ENCODE measurements around the gene HOXC5.

HOXC5 gene

DNA sequence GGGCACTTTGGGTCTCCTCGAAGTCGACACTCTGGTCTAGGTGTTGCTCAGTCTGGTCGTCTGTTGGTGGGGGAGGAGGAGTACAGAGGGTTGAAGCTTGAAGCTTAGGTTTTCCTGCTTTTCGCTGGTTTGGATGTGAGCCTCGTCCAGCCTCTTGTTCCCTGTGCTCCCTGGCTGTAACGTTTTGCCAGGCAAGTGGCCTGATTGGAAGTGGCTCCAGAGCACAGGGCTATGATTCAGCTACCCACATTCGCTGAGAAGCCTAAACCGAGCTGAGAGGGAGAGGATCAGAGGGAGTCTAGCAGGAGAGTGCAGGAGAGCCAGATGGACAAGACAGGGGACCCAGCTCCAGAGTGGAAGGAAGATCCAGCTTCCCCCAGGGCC lies 41.8 kb upstream of the HOXC5 start:
- H3K4me3 ChIP-seq (ENCODE audit: low read depth, low read length) = no peak overlapping the region
- TF ChIP-seq, protein P1, sequence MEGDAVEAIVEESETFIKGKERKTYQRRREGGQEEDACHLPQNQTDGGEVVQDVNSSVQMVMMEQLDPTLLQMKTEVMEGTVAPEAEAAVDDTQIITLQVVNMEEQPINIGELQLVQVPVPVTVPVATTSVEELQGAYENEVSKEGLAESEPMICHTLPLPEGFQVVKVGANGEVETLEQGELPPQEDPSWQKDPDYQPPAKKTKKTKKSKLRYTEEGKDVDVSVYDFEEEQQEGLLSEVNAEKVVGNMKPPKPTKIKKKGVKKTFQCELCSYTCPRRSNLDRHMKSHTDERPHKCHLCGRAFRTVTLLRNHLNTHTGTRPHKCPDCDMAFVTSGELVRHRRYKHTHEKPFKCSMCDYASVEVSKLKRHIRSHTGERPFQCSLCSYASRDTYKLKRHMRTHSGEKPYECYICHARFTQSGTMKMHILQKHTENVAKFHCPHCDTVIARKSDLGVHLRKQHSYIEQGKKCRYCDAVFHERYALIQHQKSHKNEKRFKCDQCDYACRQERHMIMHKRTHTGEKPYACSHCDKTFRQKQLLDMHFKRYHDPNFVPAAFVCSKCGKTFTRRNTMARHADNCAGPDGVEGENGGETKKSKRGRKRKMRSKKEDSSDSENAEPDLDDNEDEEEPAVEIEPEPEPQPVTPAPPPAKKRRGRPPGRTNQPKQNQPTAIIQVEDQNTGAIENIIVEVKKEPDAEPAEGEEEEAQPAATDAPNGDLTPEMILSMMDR (IDR thresholded peaks at IDR 0.05; ENCODE audit: low read depth, low read length, missing control alignments) = no peak
- DNase-seq (ENCODE audit: low read depth) = no peak
- in situ Hi-C loops (cut with HindIII; ENCODE audit: low sequenced_read_pairs) = no loop called here

DNA sequence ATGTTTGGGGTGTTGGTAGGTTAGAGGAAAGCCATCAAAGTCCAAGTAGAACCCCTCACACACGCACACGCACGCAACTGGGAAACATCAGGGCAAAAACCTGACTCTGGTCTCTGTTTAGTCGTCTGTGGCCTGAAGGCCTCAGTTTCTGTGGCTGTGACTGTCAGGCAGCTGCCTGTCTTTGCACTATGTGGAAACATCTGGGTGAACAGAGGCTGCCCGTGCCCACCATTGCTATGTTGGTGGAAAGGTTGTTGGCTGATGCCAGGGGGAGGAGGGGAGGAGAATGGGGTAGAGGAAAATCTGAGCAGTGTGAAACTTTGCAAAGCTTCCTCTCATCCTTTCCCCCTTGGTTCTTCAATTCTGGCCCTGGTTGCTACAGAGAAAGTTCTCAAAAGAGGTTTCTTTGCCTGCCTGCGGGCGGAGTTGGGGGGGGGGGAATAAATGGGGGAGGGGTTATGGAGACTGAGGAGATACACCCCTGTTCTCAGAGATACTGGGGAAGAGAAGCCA lies 40.4 kb upstream of the HOXC5 start:
- in situ Hi-C loops (cut with HindIII; ENCODE audit: low sequenced_read_pairs) = no loop called here
- no peak overlapping the region for H3K4me3 ChIP-seq (ENCODE audit: low read depth, low read length)
- no peak for DNase-seq (ENCODE audit: low read depth)
- TF ChIP-seq, protein P1 (IDR thresholded peaks at IDR 0.05; ENCODE audit: low read depth, low read length, missing control alignments) = no peak

DNA sequence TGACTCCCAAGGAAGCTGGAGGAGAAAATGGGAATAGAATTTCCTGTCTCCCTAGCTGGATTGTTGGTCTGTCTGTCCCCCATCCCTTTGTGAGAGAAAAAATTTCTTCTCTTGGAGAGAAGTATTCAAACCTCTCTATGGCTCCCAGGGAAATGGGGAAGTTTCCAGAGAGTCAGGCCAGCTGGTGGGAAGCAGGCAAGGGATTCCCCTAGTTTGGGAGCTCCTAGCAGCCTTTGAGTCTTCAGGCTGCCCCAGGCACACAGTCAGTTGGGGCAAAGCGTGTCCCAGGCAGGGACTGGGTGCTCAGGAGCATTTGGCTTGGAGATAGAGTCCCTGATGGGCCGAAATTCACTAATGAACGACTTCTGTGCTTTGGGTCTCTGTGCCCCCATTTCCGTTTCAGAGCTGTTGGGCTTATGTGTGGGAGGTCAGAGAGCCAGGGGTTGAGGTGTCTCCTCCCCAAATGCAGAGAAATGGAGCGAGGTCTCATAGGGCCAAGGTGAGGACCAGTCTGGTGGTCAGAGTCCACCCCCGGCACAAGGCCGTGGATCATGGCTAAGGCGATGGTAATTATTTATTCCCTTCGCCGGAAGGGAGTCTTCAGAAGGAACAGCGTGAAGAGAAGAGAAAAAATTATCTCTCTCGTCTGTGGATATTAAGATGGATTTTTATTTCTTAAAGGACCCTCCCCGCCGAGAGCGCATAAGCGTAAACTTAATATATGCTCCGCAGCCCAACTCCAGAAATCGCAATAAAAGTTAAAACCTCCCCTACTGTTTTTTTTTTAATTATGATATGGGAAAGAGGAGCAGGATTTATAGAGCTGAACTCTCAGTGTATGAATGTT lies 39.5 kb upstream of the HOXC5 start:
- no peak for DNase-seq (ENCODE audit: low read depth)
- TF ChIP-seq, protein P1 (IDR thresholded peaks at IDR 0.05; ENCODE audit: low read depth, low read length, missing control alignments) = no peak
- no peak overlapping the region for H3K4me3 ChIP-seq (ENCODE audit: low read depth, low read length)
- in situ Hi-C loops (cut with HindIII; ENCODE audit: low sequenced_read_pairs) = no loop called here

DNA sequence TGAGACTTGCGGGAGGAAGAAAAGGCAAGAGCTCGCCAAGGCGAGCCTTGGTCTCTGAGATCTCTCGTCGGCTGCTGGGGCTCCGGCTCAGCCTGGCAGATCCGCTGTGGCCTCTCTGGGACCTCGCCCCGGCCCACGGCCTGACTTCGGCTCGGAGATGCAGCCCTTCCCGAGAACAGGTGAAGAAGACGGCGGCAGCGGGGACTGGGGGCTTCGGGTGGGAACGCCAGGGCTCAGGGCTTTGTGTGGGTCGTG lies 38.9 kb upstream of the HOXC5 start:
- DNase-seq (ENCODE audit: low read depth) = no peak
- TF ChIP-seq, protein P1 (IDR thresholded peaks at IDR 0.05; ENCODE audit: low read depth, low read length, missing control alignments) = no peak
- H3K4me3 ChIP-seq (ENCODE audit: low read depth, low read length) = no peak overlapping the region
- in situ Hi-C loops (cut with HindIII; ENCODE audit: low sequenced_read_pairs) = no loop called here

DNA sequence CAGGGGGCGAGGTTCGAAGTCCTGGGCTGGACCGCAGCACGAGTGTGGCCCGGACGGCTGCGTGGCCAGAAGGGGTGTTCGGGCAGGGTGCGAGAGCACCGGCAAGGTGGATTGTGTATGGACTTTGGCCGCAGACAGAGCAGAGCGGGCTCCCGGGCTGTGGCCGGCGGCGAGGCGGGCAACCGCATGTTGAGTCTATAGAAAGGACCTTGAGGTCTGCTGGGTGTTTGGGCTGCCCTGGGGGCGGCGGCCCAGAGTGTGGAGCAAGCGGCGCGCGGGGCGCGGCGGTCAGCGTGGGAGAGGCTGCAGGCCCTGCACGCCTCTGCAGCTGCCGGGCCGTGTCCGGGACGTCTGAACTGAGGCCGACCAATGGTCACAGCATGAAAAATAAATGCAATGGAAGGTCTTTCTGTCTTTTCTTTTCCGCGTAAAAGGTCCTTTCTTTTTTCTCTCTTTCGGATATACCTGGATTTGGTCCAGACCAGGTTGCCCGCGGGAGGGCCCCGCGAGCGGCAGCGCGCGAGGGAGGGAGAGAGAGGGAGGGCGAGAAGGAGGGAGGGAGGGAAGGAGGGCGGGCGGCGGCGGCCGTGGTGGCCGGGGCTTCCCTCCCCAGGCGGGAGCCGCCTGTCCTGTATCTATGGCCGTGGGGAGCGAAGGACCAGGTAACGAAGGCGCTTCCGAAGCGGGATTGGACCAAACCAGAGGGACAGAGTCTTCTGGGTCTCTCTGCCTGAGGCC lies 38.4 kb upstream of the HOXC5 start:
- no peak for DNase-seq (ENCODE audit: low read depth)
- no peak overlapping the region for H3K4me3 ChIP-seq (ENCODE audit: low read depth, low read length)
- in situ Hi-C loops (cut with HindIII; ENCODE audit: low sequenced_read_pairs) = no loop called here
- TF ChIP-seq, protein P1 (IDR thresholded peaks at IDR 0.05; ENCODE audit: low read depth, low read length, missing control alignments) = no peak

DNA sequence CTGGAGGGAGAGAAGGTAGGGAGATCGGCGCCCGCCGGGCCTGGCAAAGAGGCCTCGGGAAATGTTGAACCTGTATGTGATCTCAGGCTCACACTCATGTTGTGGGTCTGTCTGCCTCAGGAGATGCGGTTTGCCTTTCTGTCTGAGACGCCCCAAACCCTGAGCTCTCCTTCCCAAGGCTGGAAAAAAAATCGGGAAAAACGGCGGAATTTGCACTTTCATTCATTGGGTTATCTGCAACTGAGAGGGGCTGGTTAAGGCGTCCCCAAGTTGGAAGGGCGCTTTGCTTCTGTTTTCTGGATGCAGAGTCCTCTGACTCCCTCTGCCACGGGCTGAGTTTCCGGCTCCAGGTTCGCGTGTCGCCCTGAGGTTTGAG lies 37.9 kb upstream of the HOXC5 start:
- in situ Hi-C loops (cut with HindIII; ENCODE audit: low sequenced_read_pairs) = no loop called here

More for the DNA sequence above, 37.9 kb upstream of the HOXC5 start:
- H3K4me3 ChIP-seq (ENCODE audit: low read depth, low read length) = no peak overlapping the region
- DNase-seq (ENCODE audit: low read depth) = no peak
- TF ChIP-seq, protein P1 (IDR thresholded peaks at IDR 0.05; ENCODE audit: low read depth, low read length, missing control alignments) = no peak
